Measurements from ENCODE around the gene ROBO2.

- no peak for TF ChIP-seq NR2C1 (IDR thresholded peaks at IDR 0.05)
- no peak for TF ChIP-seq SIN3A (IDR thresholded peaks at IDR 0.05; ENCODE audit: low read depth, low read length)
- TF ChIP-seq CHD2 (IDR thresholded peaks at IDR 0.05; ENCODE audit: borderline replicate concordance, low read depth, low read length) = no peak
- no peak for TF ChIP-seq E2F4 (IDR thresholded peaks at IDR 0.05; ENCODE audit: low read depth, low read length)
- TF ChIP-seq CTCF (IDR thresholded peaks at IDR 0.05 in 2 of 3, conservative IDR thresholded peaks at IDR 0.05 in 1 of 3; ENCODE audit: control insufficient read depth in 2 of 3, extremely low read depth in 1 of 3, insufficient read depth in 1 of 3, low read depth in 3 of 3, low read length in 3 of 3) = no peak
- TF ChIP-seq FOXM1 (IDR thresholded peaks at IDR 0.05; ENCODE audit: low read depth, low read length) = no peak
- no peak for TF ChIP-seq SPI1 (IDR thresholded peaks at IDR 0.05; ENCODE audit: borderline replicate concordance, insufficient read depth, low read depth, low read length)
- TF ChIP-seq RB1 (IDR thresholded peaks at IDR 0.05; ENCODE audit: borderline replicate concordance) = no peak
- no peak for TF ChIP-seq KDM1A (IDR thresholded peaks at IDR 0.05; ENCODE audit: borderline replicate concordance)
Observed at GRCh38 chr3:77251136-77251535, 211.2 kb downstream of the ROBO2 start.

Data from GM12878 (cell line).